Neutrophil (primary cell): Measurements from ENCODE around the gene MARCHF10.

Experiments
- H3K27ac ChIP-seq: fragments of 200-600 bp; sonication (generic); 2 replicates; pipeline ENCODE4 v1.5.1; 2016; ENCODE audit warnings: mild to moderate bottlenecking, moderate library complexity
- H3K27me3 ChIP-seq: fragments of 200-600 bp; sonication (generic); 2 replicates; pipeline ENCODE4 v1.6.0; 2016; ENCODE audit warnings: mild to moderate bottlenecking
- H3K36me3 ChIP-seq: fragments of 200-600 bp; sonication (generic); 2 replicates; pipeline ENCODE4 v1.5.1; 2017
- H3K4me1 ChIP-seq, 2 experiments: fragments of 200-600 bp in 1 of 2; sonication (generic) in 1 of 2; 1 replicate in 1 of 2; 2 replicates in 1 of 2; pipeline versions ENCODE4 v1.5.1 to v1.6.1; 2013 to 2016; ENCODE audit warnings: low read depth in 1 of 2, low read length in 1 of 2, mild to moderate bottlenecking in 1 of 2, moderate library complexity in 1 of 2; ENCODE audit not compliant: control insufficient read depth in 1 of 2, insufficient read depth in 1 of 2
- H3K4me3 ChIP-seq, 2 experiments: fragments of 200-600 bp in 1 of 2; sonication (generic) in 1 of 2; 1 replicate in 1 of 2; 2 replicates in 1 of 2; pipeline ENCODE4 v1.5.1; 2013 to 2016; ENCODE audit warnings: low read depth in 1 of 2, low read length in 1 of 2, mild to moderate bottlenecking in 1 of 2, moderate library complexity in 1 of 2
- H3K9me3 ChIP-seq: fragments of 200-600 bp; sonication (generic); 2 replicates; pipeline ENCODE4 v1.5.1; 2016
- CTCF ChIP-seq: fragments of 200-600 bp; sonication (generic); IDR thresholded peaks from 2 replicates; pipeline ENCODE4 v1.5.1; 2016; ENCODE audit warnings: antibody characterized with exemption

Gene MARCHF10

GRCh38 chr17:62761884-62762283, 46.2 kb downstream of the MARCHF10 start:
- peaks cover 32% of the 10 kb centered on the region for H3K27me3 ChIP-seq
- H3K4me3 ChIP-seq = no peak overlapping the region
- no peaks in the 10 kb centered on the region for H3K9me3 ChIP-seq
- H3K4me1 ChIP-seq = no peaks in the 10 kb centered on the region
- TF ChIP-seq CTCF = no peak
- H3K27ac ChIP-seq = no peak overlapping the region
- H3K36me3 ChIP-seq = no peaks in the 10 kb centered on the region

- Histone ChIP-seq H3K4me1 (no peaks in the 10 kb centered on the region), H3K9me3 (no peaks in the 10 kb centered on the region), H3K4me3 (no peak overlapping the region), H3K27ac (no peak overlapping the region), H3K27me3 (peaks cover 32% of the 10 kb centered on the region), H3K36me3 (no peaks in the 10 kb centered on the region)
- no peak for TF ChIP-seq CTCF
Measured at GRCh38 chr17:62760945-62761267, 47.2 kb downstream of the MARCHF10 start.

GRCh38 chr17:62760059-62760944, 47.8 kb downstream of the MARCHF10 start:
- H3K36me3 ChIP-seq = no peaks in the 10 kb centered on the region
- no peak overlapping the region for H3K27ac ChIP-seq
- no peaks in the 10 kb centered on the region for H3K4me1 ChIP-seq
- no peak for TF ChIP-seq CTCF
- H3K4me3 ChIP-seq = no peak overlapping the region
- H3K9me3 ChIP-seq = no peaks in the 10 kb centered on the region
- H3K27me3 ChIP-seq = peaks cover 32% of the 10 kb centered on the region

- Histone ChIP-seq H3K36me3 (no peaks in the 10 kb centered on the region), H3K4me3 (no peak overlapping the region), H3K9me3 (no peaks in the 10 kb centered on the region), H3K27me3 (peaks cover 32% of the 10 kb centered on the region), H3K4me1 (no peaks in the 10 kb centered on the region), H3K27ac (no peak overlapping the region)
- no peak for TF ChIP-seq CTCF
Measured at GRCh38 chr17:62757500-62757951, 50.6 kb downstream of the MARCHF10 start.

- H3K36me3 ChIP-seq = no peaks in the 10 kb centered on the region
- no peak overlapping the region for H3K4me3 ChIP-seq
- H3K4me1 ChIP-seq = no peaks in the 10 kb centered on the region
- H3K9me3 ChIP-seq = no peaks in the 10 kb centered on the region
- no peak overlapping the region for H3K27ac ChIP-seq
- H3K27me3 ChIP-seq = peaks cover 32% of the 10 kb centered on the region
- TF ChIP-seq CTCF = no peak
Measured at GRCh38 chr17:62756198-62756597, 51.9 kb downstream of the MARCHF10 start.
